Keratinocyte (primary cell): ENCODE data around the gene PRKCE. TPM values are rescaled to one million over a fixed set of nuclear protein-coding genes. Genes with fewer than 3 reads are reported as not detected.

Experiments used
- DNase-seq: peaks from one replicate; pipeline ENCODE4 v3.0.0-alpha.2; 2011; ENCODE audit warnings: low read depth, missing footprints, low spot score
- FAIRE-seq: peaks from 2 replicates; lab custom pipeline; 2011; peaks lifted over from hg19 to GRCh38; lab: Jason Lieb, UNC
- H2AFZ ChIP-seq: 2 replicates; pipeline ENCODE4 v1.6.0; 2012; ENCODE audit warnings: low read length, control low read depth, inconsistent platforms; ENCODE audit not compliant: control insufficient read depth
- H3K27ac ChIP-seq: 2 replicates; pipeline ENCODE4 v1.5.1; 2011; ENCODE audit warnings: low read length; ENCODE audit not compliant: control insufficient read depth, insufficient read depth
- H3K27me3 ChIP-seq: 3 replicates; pipeline ENCODE4 v1.6.0; 2011; ENCODE audit warnings: low read length; ENCODE audit not compliant: control insufficient read depth, insufficient read depth; ENCODE audit errors: extremely low read depth
- H3K36me3 ChIP-seq, 2 experiments: 2 replicates in 1 of 2; 3 replicates in 1 of 2; pipeline ENCODE4 v1.5.1; 2011; ENCODE audit warnings: low read length in 2 of 2, mild to moderate bottlenecking in 1 of 2; ENCODE audit not compliant: control insufficient read depth in 2 of 2, insufficient read depth in 2 of 2; ENCODE audit errors: extremely low read depth in 1 of 2
- H3K4me1 ChIP-seq: 3 replicates; pipeline ENCODE4 v1.5.1; 2011; ENCODE audit warnings: low read length; ENCODE audit not compliant: control insufficient read depth, insufficient read depth; ENCODE audit errors: extremely low read depth
- H3K4me2 ChIP-seq: 3 replicates; pipeline ENCODE4 v1.6.0; 2011; ENCODE audit warnings: low read depth, low read length; ENCODE audit not compliant: control insufficient read depth, insufficient read depth; ENCODE audit errors: extremely low read depth
- H3K4me3 ChIP-seq, 3 experiments: fragments of 200-600 bp in 1 of 3; sonication (generic) in 1 of 3; 2 replicates in 2 of 3; 3 replicates in 1 of 3; pipeline ENCODE4 v1.5.1; 2011 to 2016; ENCODE audit warnings: low read length in 3 of 3, mild to moderate bottlenecking in 3 of 3, control low read depth in 2 of 3, inconsistent platforms in 1 of 3, low read depth in 1 of 3, mixed read lengths in 1 of 3, mixed run types in 1 of 3, moderate library complexity in 1 of 3; ENCODE audit not compliant: control insufficient read depth in 2 of 3, insufficient read depth in 2 of 3; ENCODE audit errors: extremely low read depth in 1 of 3
- H3K79me2 ChIP-seq: 2 replicates; pipeline ENCODE4 v1.6.0; 2012; ENCODE audit warnings: low read length; ENCODE audit not compliant: control insufficient read depth, insufficient read depth
- H3K9ac ChIP-seq: 3 replicates; pipeline ENCODE4 v1.6.0; 2011; ENCODE audit warnings: low read length; ENCODE audit not compliant: control insufficient read depth, insufficient read depth; ENCODE audit errors: extremely low read depth
- H3K9me1 ChIP-seq: 3 replicates; pipeline ENCODE4 v1.6.0; 2011; ENCODE audit warnings: low read length; ENCODE audit not compliant: control insufficient read depth, insufficient read depth; ENCODE audit errors: extremely low read depth
- H3K9me3 ChIP-seq: 2 replicates; pipeline ENCODE4 v1.5.1; 2012; ENCODE audit warnings: low read depth, low read length; ENCODE audit not compliant: control insufficient read depth
- H4K20me1 ChIP-seq: 3 replicates; pipeline ENCODE4 v1.6.0; 2011; ENCODE audit warnings: low read length; ENCODE audit not compliant: control insufficient read depth, insufficient read depth; ENCODE audit errors: extremely low read depth
- CTCF ChIP-seq, 3 experiments: IDR thresholded peaks in 1 of 3; conservative IDR thresholded peaks in 1 of 3; optimal IDR thresholded peaks in 1 of 3; 2 replicates in 2 of 3; 3 replicates in 1 of 3; pipeline versions ENCODE3 to v1.5.1; 2011; ENCODE audit warnings: low read length in 3 of 3, mild to moderate bottlenecking in 3 of 3, moderate library complexity in 2 of 3, control low read depth in 1 of 3, inconsistent platforms in 1 of 3; ENCODE audit not compliant: insufficient read depth in 2 of 3; ENCODE audit errors: extremely low read depth in 1 of 3
- EZH2 ChIP-seq: IDR thresholded peaks from one replicate; pipeline ENCODE4 v1.6.1; 2012; ENCODE audit warnings: inconsistent platforms, mild to moderate bottlenecking, low read length, moderate library complexity
- dilution Hi-C: fragments of 300-500 bp; cut with MboI; formaldehyde crosslinking; loops from one replicate; pipeline ENCODE4 v1.7.0; 2020; ENCODE audit warnings: low sequenced_read_pairs; ENCODE audit not compliant: extremely low pct_ligation_motif_present
- polyA plus RNA-seq, 5 experiments: library from polyadenylated mRNA; depleted of rRNA in 3 of 5; stranded (reverse) in 3 of 5; stranded (forward) in 1 of 5; unstranded in 1 of 5; fragments of >200 nt; gene quantifications; 1 replicate in 1 of 5; 2 replicates in 3 of 5; 3 replicates in 1 of 5; pipeline versions ENCODE4 v1.2.1 to v1.2.3, GENCODE V29; 2011 to 2012; ENCODE audit warnings: missing spikeins in 2 of 5, low read depth in 1 of 5, low replicate concordance in 1 of 5

The PRKCE gene
- polyA plus RNA-seq, 1 donor (not counting 4 experiments of a cell fraction or from before 2014, with no cell fraction given) = 2.0 TPM

GRCh38 chr2:46086578-46087070 lies 435.1 kb downstream of the PRKCE start:
- Histone ChIP-seq H3K9ac (no peak overlapping the region), H3K9me3 (no peaks in the 10 kb centered on the region), H3K4me2 (no peak overlapping the region), H3K79me2 (no peaks in the 10 kb centered on the region), H3K27me3 (no peaks in the 10 kb centered on the region), H3K36me3 (no peaks in the 10 kb centered on the region), H3K4me3 (no peak overlapping the region), H2AFZ (no peak overlapping the region), H4K20me1 (no peaks in the 10 kb centered on the region), H3K27ac (no peak overlapping the region), H3K4me1 (no peaks in the 10 kb centered on the region), H3K9me1 (no peaks in the 10 kb centered on the region)
- TF ChIP-seq EZH2 (no peak), CTCF (optimal IDR thresholded peaks at IDR 0.05 in 1 of 3, IDR thresholded peaks at IDR 0.05 in 1 of 3, conservative IDR thresholded peaks at IDR 0.05 in 1 of 3; ENCODE audit: extremely low read depth in 1 of 3, insufficient read depth in 2 of 3, low read length in 3 of 3) (no peak)
- dilution Hi-C loops = no loop called here
- DNase-seq = no peak
- FAIRE-seq = no peak

GRCh38 chr2:46087492-46087891 lies 436.0 kb downstream of the PRKCE start:
- Histone ChIP-seq H3K27ac (no peak overlapping the region), H3K4me3 (no peak overlapping the region), H2AFZ (no peak overlapping the region), H3K36me3 (no peaks in the 10 kb centered on the region), H4K20me1 (no peaks in the 10 kb centered on the region), H3K4me2 (no peak overlapping the region), H3K4me1 (no peaks in the 10 kb centered on the region), H3K27me3 (no peaks in the 10 kb centered on the region), H3K9me1 (no peaks in the 10 kb centered on the region), H3K79me2 (no peaks in the 10 kb centered on the region), H3K9me3 (no peaks in the 10 kb centered on the region), H3K9ac (no peak overlapping the region)
- dilution Hi-C loops = no loop called here
- FAIRE-seq (no peak), DNase-seq (no peak)
- TF ChIP-seq CTCF (optimal IDR thresholded peaks at IDR 0.05 in 1 of 3, IDR thresholded peaks at IDR 0.05 in 1 of 3, conservative IDR thresholded peaks at IDR 0.05 in 1 of 3; ENCODE audit: extremely low read depth in 1 of 3, insufficient read depth in 2 of 3, low read length in 3 of 3) = no peak
- TF ChIP-seq EZH2 = no peak
